ENCODE data around the gene MRPS22. TPM values are rescaled to one million over a fixed set of nuclear protein-coding genes. Genes with fewer than 3 reads are reported as not detected.

The MRPS22 gene
- total and polyA plus RNA-seq, 2 donors (not counting 3 experiments of a cell fraction or from before 2014, with no cell fraction given): 33.8 to 45.6 TPM

GRCh38 chr3:139317215-139317614 is 26.6 kb upstream of the MRPS22 start:
- ChIA-PET POLR2A (no interaction called here), CTCF (interaction anchor here (1.2 to 1.5 kb wide), 2 partner anchors 12 to 205 kb away, joined by 3 to 4 read pairs; no protein-coding TSS in a partner anchor)
- Histone ChIP-seq H3K4me1 (ENCODE audit: control insufficient read depth, extremely low read depth, insufficient read depth, low read length) (no peaks in the 10 kb centered on the region), H3K27ac (ENCODE audit: insufficient read depth, low read depth, low read length) (no peak overlapping the region), H3K9me3 (replicated peaks; ENCODE audit: control insufficient read depth, insufficient read depth, low read length) (no peaks in the 10 kb centered on the region), H2AFZ (ENCODE audit: low read depth, low read length) (no peak overlapping the region), H3K9me1 (replicated peaks; ENCODE audit: control insufficient read depth, extremely low read depth, insufficient read depth, low read length) (no peaks in the 10 kb centered on the region), H3K79me2 (ENCODE audit: control insufficient read depth, insufficient read depth, low read length) (no peaks in the 10 kb centered on the region), H3K4me3 (replicated peaks in 1 of 3; ENCODE audit: insufficient read depth in 1 of 3, low read depth in 1 of 3, low read length in 3 of 3) (no peak overlapping the region), H3K36me3 (ENCODE audit: control insufficient read depth in 2 of 2, extremely low read depth in 1 of 2, insufficient read depth in 2 of 2, low read length in 2 of 2) (no peaks in the 10 kb centered on the region), H4K20me1 (replicated peaks; ENCODE audit: control insufficient read depth, extremely low read depth, insufficient read depth, low read length) (no peaks in the 10 kb centered on the region), H3K27me3 (ENCODE audit: control insufficient read depth in 2 of 2, insufficient read depth in 2 of 2, low read length in 2 of 2) (peaks cover 0 to 4% of the 10 kb centered on the region in 2 experiments), H3K4me2 (ENCODE audit: insufficient read depth, low read length) (no peak overlapping the region), H3K9ac (replicated peaks; ENCODE audit: extremely low read depth, insufficient read depth, low read length) (no peak overlapping the region)
- dilution Hi-C loops (cut with MboI; ENCODE audit: extremely low pct_ligation_motif_present, low sequenced_read_pairs): no loop called here
- no TSS peak for BruUV-seq (replicated peaks)
- no peak for TF ChIP-seq EZH2 (IDR thresholded peaks at IDR 0.05; ENCODE audit: borderline replicate concordance, low read depth, low read length, severe bottlenecking)
- TF ChIP-seq CTCF (IDR thresholded peaks at IDR 0.05; ENCODE audit: extremely low read depth in 1 of 2, insufficient read depth in 1 of 2, low read depth in 1 of 2, low read length in 2 of 2): no peak
- no peak for TF ChIP-seq FOS (IDR thresholded peaks at IDR 0.05; ENCODE audit: borderline replicate concordance, insufficient read depth, low read length)
- TF ChIP-seq GATA2 (IDR thresholded peaks at IDR 0.05; ENCODE audit: insufficient read depth, insufficient read length, low read depth, low read length): no peak
- TF ChIP-seq POLR2AphosphoS5 (IDR thresholded peaks at IDR 0.05; ENCODE audit: insufficient read depth, low read depth, low read length): no peak
- TF ChIP-seq MAX (IDR thresholded peaks at IDR 0.05; ENCODE audit: insufficient read depth, insufficient read length): no peak
- TF ChIP-seq POLR2A (IDR thresholded peaks at IDR 0.05; ENCODE audit: low read depth, low read length): no peak
- TF ChIP-seq MYC (IDR thresholded peaks at IDR 0.05; ENCODE audit: low read depth, low read length): no peak
- no peak for TF ChIP-seq JUN (IDR thresholded peaks at IDR 0.05; ENCODE audit: borderline replicate concordance, insufficient read depth, insufficient read length, low read depth)
- no peak for FAIRE-seq
- no peak for DNase-seq (ENCODE audit: low read depth, low spot score)
- intact Hi-C loops (cut with micrococcal nuclease): no loop called here

Data from endothelial cell of umbilical vein (primary cell).